H1 (cell line): ENCODE data around the gene ENO4. TPM values are rescaled to one million over a fixed set of nuclear protein-coding genes. Genes with fewer than 3 reads are reported as not detected.
A peak's percentile ranks its signal among the peaks of the same experiment; 100 is the strongest.

Experiments
- CTCF ChIA-PET: fragments of 300-600 bp; sonication (Branson Sonifier 250); formaldehyde crosslinking; loops from one replicate; lab custom pipeline; 2021; ENCODE audit not compliant: partially characterized antibody; lab: Charles Lee
- POLR2A ChIA-PET: fragments of 300-600 bp; sonication (Branson Sonifier 250); formaldehyde crosslinking; loops from one replicate; lab custom pipeline; 2021; ENCODE audit warnings: inconsistent platforms; ENCODE audit not compliant: partially characterized antibody; lab: Charles Lee
- DNase-seq, 2 experiments: peaks; one replicate each; pipeline versions ENCODE4 v3.0.0 to v3.0.0-alpha.2; 2010 to 2022; ENCODE audit warnings: low spot score in 2 of 2, low read depth in 1 of 2, mixed read lengths in 1 of 2
- FAIRE-seq: peaks from 2 replicates; lab custom pipeline; 2011; peaks lifted over from hg19 to GRCh38; lab: Jason Lieb, UNC
- H2AFZ ChIP-seq: 2 replicates; pipeline ENCODE4 v1.8.1; 2012; ENCODE audit warnings: low read length, inconsistent platforms
- H2AK5ac ChIP-seq: 2 replicates; pipeline ENCODE4 v1.6.1; 2013; ENCODE audit warnings: low read depth, low read length
- H2BK120ac ChIP-seq: replicated peaks from 2 replicates; pipeline ENCODE3; 2013; ENCODE audit warnings: low read depth, low read length, inconsistent platforms
- H2BK12ac ChIP-seq: 2 replicates; pipeline ENCODE4 v1.6.1; 2013; ENCODE audit warnings: low read depth, low read length
- H2BK15ac ChIP-seq: 2 replicates; pipeline ENCODE4 v1.6.1; 2013; ENCODE audit warnings: low read length
- H2BK20ac ChIP-seq: 2 replicates; pipeline ENCODE4 v1.6.1; 2013; ENCODE audit warnings: low read length
- H2BK5ac ChIP-seq: 2 replicates; pipeline ENCODE4 v1.6.1; 2013; ENCODE audit warnings: low read depth, low read length
- H3K14ac ChIP-seq: 2 replicates; pipeline ENCODE4 v1.6.1; 2013; ENCODE audit warnings: inconsistent platforms; ENCODE audit not compliant: insufficient read length
- H3K18ac ChIP-seq: 2 replicates; pipeline ENCODE4 v1.6.1; 2013; ENCODE audit warnings: low read length; ENCODE audit errors: extremely low read depth
- H3K23ac ChIP-seq: 2 replicates; pipeline ENCODE4 v1.6.1; 2013; ENCODE audit warnings: inconsistent platforms; ENCODE audit not compliant: insufficient read length
- H3K23me2 ChIP-seq: 2 replicates; pipeline ENCODE4 v1.6.1; 2013; ENCODE audit warnings: low read depth, low read length
- H3K27ac ChIP-seq: 2 replicates; pipeline ENCODE4 v1.6.1; 2011; ENCODE audit warnings: low read depth, low read length, inconsistent platforms
- H3K27me3 ChIP-seq, 4 experiments: replicated peaks in 1 of 4; 1 replicate in 1 of 4; 2 replicates in 3 of 4; pipeline versions ENCODE4 v1.6.1 to v1.8.1; 2011 to 2013; ENCODE audit warnings: low read length in 3 of 4, mild to moderate bottlenecking in 3 of 4, inconsistent platforms in 2 of 4, mixed read lengths in 2 of 4, moderate library complexity in 1 of 4; ENCODE audit not compliant: control insufficient read depth in 3 of 4, insufficient read depth in 3 of 4; ENCODE audit errors: extremely low read depth in 1 of 4
- H3K36me3 ChIP-seq, 4 experiments: 2 replicates each; pipeline versions ENCODE4 v1.6.1 to v1.8.1; 2011 to 2013; ENCODE audit warnings: mild to moderate bottlenecking in 4 of 4, low read length in 3 of 4, moderate library complexity in 2 of 4, control low read depth in 1 of 4, inconsistent platforms in 1 of 4; ENCODE audit not compliant: insufficient read depth in 4 of 4, control insufficient read depth in 2 of 4
- H3K4ac ChIP-seq: replicated peaks from 2 replicates; pipeline ENCODE3; 2013; ENCODE audit warnings: low read length, low read depth, mixed read lengths, inconsistent platforms; ENCODE audit not compliant: insufficient read length
- H3K4me1 ChIP-seq, 4 experiments: replicated peaks in 1 of 4; 1 replicate in 1 of 4; 2 replicates in 3 of 4; pipeline versions ENCODE4 v1.6.1 to v1.8.1; 2011 to 2013; ENCODE audit warnings: low read length in 3 of 4, inconsistent platforms in 2 of 4, mixed read lengths in 1 of 4; ENCODE audit not compliant: insufficient read depth in 4 of 4, control insufficient read depth in 3 of 4
- H3K4me2 ChIP-seq, 2 experiments: 2 replicates each; pipeline versions ENCODE4 v1.6.1 to v1.8.1; 2011 to 2013; ENCODE audit warnings: low read depth in 2 of 2, low read length in 2 of 2, control low read depth in 1 of 2, inconsistent platforms in 1 of 2, mild to moderate bottlenecking in 1 of 2; ENCODE audit not compliant: insufficient read depth in 1 of 2
- H3K4me3 ChIP-seq, 4 experiments: fragments of 200-600, 300-600 bp in 1 of 4; sonication (generic), shearing (Covaris generic), sonication (Bioruptor Twin) in 1 of 4; 2 replicates each; pipeline versions ENCODE4 v1.5.1 to v1.8.1; 2011 to 2016; ENCODE audit warnings: low read length in 4 of 4, low read depth in 3 of 4, control low read depth in 2 of 4, inconsistent platforms in 2 of 4, mild to moderate bottlenecking in 2 of 4, mixed read lengths in 1 of 4, moderate library complexity in 1 of 4; ENCODE audit not compliant: insufficient read depth in 2 of 4; ENCODE audit errors: extremely low read depth in 1 of 4
- H3K56ac ChIP-seq: replicated peaks from 2 replicates; pipeline ENCODE3; 2013; ENCODE audit warnings: low read depth, mild to moderate bottlenecking, mixed read lengths, low read length, inconsistent platforms; ENCODE audit not compliant: insufficient read length
- H3K79me1 ChIP-seq: 2 replicates; pipeline ENCODE4 v1.6.1; 2013; ENCODE audit warnings: low read depth, low read length, control low read depth
- H3K79me2 ChIP-seq, 2 experiments: 2 replicates each; pipeline versions ENCODE4 v1.6.1 to v1.8.1; 2012 to 2013; ENCODE audit warnings: low read length in 2 of 2, mild to moderate bottlenecking in 2 of 2, inconsistent platforms in 1 of 2; ENCODE audit not compliant: insufficient read depth in 2 of 2, control insufficient read depth in 1 of 2
- H3K9ac ChIP-seq, 4 experiments: replicated peaks in 1 of 4; 1 replicate in 1 of 4; 2 replicates in 3 of 4; pipeline versions ENCODE4 v1.6.1 to v1.8.1; 2011 to 2013; ENCODE audit warnings: low read depth in 3 of 4, low read length in 3 of 4, control low read depth in 2 of 4, mild to moderate bottlenecking in 2 of 4, moderate library complexity in 2 of 4, inconsistent platforms in 1 of 4; ENCODE audit errors: extremely low read depth in 1 of 4
- H3K9me3 ChIP-seq, 2 experiments: 2 replicates each; pipeline versions ENCODE4 v1.6.1 to v1.8.1; 2012 to 2013; ENCODE audit warnings: mild to moderate bottlenecking in 2 of 2, moderate library complexity in 2 of 2, control low read depth in 1 of 2, inconsistent platforms in 1 of 2, low read depth in 1 of 2, low read length in 1 of 2, mixed read lengths in 1 of 2; ENCODE audit not compliant: insufficient read depth in 2 of 2
- H4K20me1 ChIP-seq, 2 experiments: replicated peaks in 1 of 2; 2 replicates each; pipeline versions ENCODE3 to v1.8.1; 2011 to 2013; ENCODE audit warnings: inconsistent platforms in 2 of 2, low read length in 2 of 2, mild to moderate bottlenecking in 1 of 2; ENCODE audit not compliant: insufficient read depth in 2 of 2, control insufficient read depth in 1 of 2
- H4K5ac ChIP-seq: 2 replicates; pipeline ENCODE4 v1.6.1; 2013; ENCODE audit warnings: low read length, low read depth, mixed read lengths, inconsistent platforms; ENCODE audit not compliant: insufficient read length
- H4K8ac ChIP-seq: 2 replicates; pipeline ENCODE4 v1.8.0; 2013; ENCODE audit warnings: mild to moderate bottlenecking, moderate library complexity, low read length, inconsistent platforms; ENCODE audit not compliant: insufficient read depth; ENCODE audit errors: extremely low read depth
- H4K91ac ChIP-seq: replicated peaks from 2 replicates; pipeline ENCODE3; 2013; ENCODE audit warnings: low read length, mixed read lengths, inconsistent platforms; ENCODE audit not compliant: insufficient read length
- BACH1 ChIP-seq: IDR thresholded peaks from 2 replicates; pipeline ENCODE4 v1.6.1; 2012; ENCODE audit warnings: low read length, improper control_type of control experiment
- CEBPB ChIP-seq: IDR thresholded peaks from 2 replicates; pipeline ENCODE4 v1.6.1; 2012; ENCODE audit warnings: low read depth, low read length
- CHD1 ChIP-seq: IDR thresholded peaks from 2 replicates; pipeline ENCODE4 v1.6.1; 2012; ENCODE audit warnings: low read depth, low read length, improper control_type of control experiment
- HDAC6 ChIP-seq: IDR thresholded peaks from one replicate; pipeline ENCODE4 v1.7.1; 2012; ENCODE audit warnings: low read depth, mild to moderate bottlenecking, inconsistent platforms, low read length, moderate library complexity
- KDM5A ChIP-seq: fragments of 200-600 bp; IDR thresholded peaks from 2 replicates; pipeline ENCODE4 v1.7.1; 2012; ENCODE audit warnings: mild to moderate bottlenecking, low read length, inconsistent platforms, mixed read lengths
- MAFK ChIP-seq: IDR thresholded peaks from 2 replicates; pipeline ENCODE4 v1.6.1; 2012; ENCODE audit warnings: low read depth, mild to moderate bottlenecking, improper control_type of control experiment, low read length
- PHF8 ChIP-seq: fragments of 200-600 bp; sonication (generic); conservative IDR thresholded peaks from 2 replicates; pipeline ENCODE4 v1.7.1; 2012; ENCODE audit warnings: low read depth, mild to moderate bottlenecking, inconsistent platforms, low read length, moderate library complexity
- RAD21 ChIP-seq, 2 experiments: IDR thresholded peaks in 1 of 2; conservative IDR thresholded peaks in 1 of 2; 2 replicates each; pipeline ENCODE4 v1.6.1; 2011; ENCODE audit warnings: low read depth in 2 of 2, low read length in 2 of 2, improper control_type of control experiment in 1 of 2, inconsistent platforms in 1 of 2, mild to moderate bottlenecking in 1 of 2, moderate library complexity in 1 of 2
- SAP30 ChIP-seq: fragments of 300-600 bp; sonication (generic); IDR thresholded peaks from 2 replicates; pipeline ENCODE4 v1.7.1; 2012; ENCODE audit warnings: low read length, moderate library complexity, mild to moderate bottlenecking, inconsistent platforms; ENCODE audit not compliant: insufficient read depth, insufficient replicate concordance
- SRF ChIP-seq: IDR thresholded peaks from 2 replicates; pipeline ENCODE4 v1.6.1; 2011; ENCODE audit warnings: mild to moderate bottlenecking, low read depth, low read length, moderate library complexity
- SUZ12 ChIP-seq: fragments of 200-600 bp; sonication (generic); IDR thresholded peaks from 2 replicates; pipeline ENCODE4 v1.6.1; 2012; ENCODE audit warnings: mild to moderate bottlenecking, inconsistent platforms, low read length, moderate library complexity, mixed read lengths
- TCF12 ChIP-seq: IDR thresholded peaks from 2 replicates; pipeline ENCODE4 v1.6.1; 2011; ENCODE audit warnings: low read depth, mild to moderate bottlenecking, low read length
- YY1 ChIP-seq: IDR thresholded peaks from 2 replicates; pipeline ENCODE4 v1.6.1; 2011; ENCODE audit warnings: low read depth, mild to moderate bottlenecking, low read length
- WGBS, 2 experiments: shearing (Covaris generic) in 1 of 2; methylation state at CpG; one replicate each; pipeline versions ENCODE4 v1.1.6 to v1.1.7; 2013 to 2015; ENCODE audit warnings: low lambda C conversion rate in 2 of 2, mixed read lengths in 2 of 2, inconsistent platforms in 1 of 2, low coverage in 1 of 2, missing lambda C conversion rate in 1 of 2; ENCODE audit not compliant: insufficient replicate concordance in 2 of 2, insufficient coverage in 1 of 2, insufficient read length in 1 of 2; ENCODE audit errors: extremely low coverage in 1 of 2, missing lambda C conversion rate in 1 of 2; 5-methylcytosine and 5-hydroxymethylcytosine counted together
- polyA plus RNA-seq, 7 experiments: library from polyadenylated mRNA; depleted of rRNA in 3 of 7; stranded (reverse) in 5 of 7; unstranded in 2 of 7; fragments of >200 nt in 5 of 7; fragments of 200-250 nt in 2 of 7; gene quantifications; 1 replicate in 5 of 7; 2 replicates in 1 of 7; 4 replicates in 1 of 7; pipeline versions ENCODE4 v1.2.1 to v1.2.3, GENCODE V29; 2011 to 2013; ENCODE audit warnings: missing spikeins in 2 of 7, mixed read lengths in 2 of 7
- total RNA-seq: library from RNA; stranded (reverse); fragmentation: NEBNext Ultra II Directional; extraction: Animal tissue kit (Norgen Biotek cat#: 25700); gene quantifications from 2 replicates; pipeline ENCODE4 v1.2.1, GENCODE V29; 2021

ENO4 gene
- total and polyA plus RNA-seq, 2 of the 8 experiments (the other 6 are each of a cell fraction or from before 2014, with no cell fraction given): 0.77 TPM; not detected in 1

DNA sequence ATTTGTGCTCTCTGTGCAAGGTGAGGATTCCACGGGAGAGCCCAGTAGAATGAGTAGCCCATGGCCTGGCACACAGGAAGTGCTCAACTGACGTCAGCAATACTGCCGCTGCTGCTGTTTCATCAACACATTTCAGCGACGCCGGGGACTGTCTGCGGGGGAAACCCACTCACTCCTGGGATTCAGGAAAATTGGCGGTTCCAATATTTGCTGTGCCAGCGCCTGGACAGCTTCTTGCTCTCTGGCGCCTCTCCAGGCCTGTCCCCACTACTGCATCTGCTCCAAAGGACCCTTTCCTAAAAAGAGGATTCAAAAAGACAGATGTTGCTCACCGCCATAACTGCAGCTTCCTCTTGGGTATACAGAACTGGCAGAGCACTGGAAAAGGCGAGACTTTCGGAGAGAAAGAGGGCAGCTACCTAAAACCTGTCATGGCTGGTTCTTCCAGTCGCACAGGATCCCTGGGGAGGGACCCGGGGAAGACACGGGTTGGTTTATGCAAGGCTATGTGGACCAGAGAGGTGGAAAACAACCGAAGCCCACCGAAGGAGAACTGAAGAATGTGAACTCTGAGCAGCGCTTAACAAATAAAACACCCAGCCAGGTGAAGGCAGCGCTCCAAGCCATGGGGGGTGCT, 39.7 kb upstream of the ENO4 start:
- H3K27ac ChIP-seq: no peak overlapping the region
- H3K4me2 ChIP-seq: no peak overlapping the region
- H3K14ac ChIP-seq: no peak overlapping the region
- H3K9me3 ChIP-seq: no peaks in the 10 kb centered on the region
- no peaks in the 10 kb centered on the region for H3K23me2 ChIP-seq
- H3K79me1 ChIP-seq: no peaks in the 10 kb centered on the region
- H3K4ac ChIP-seq: peak overlapping the region; percentile 5
- no peak overlapping the region for H3K23ac ChIP-seq
- H4K5ac ChIP-seq: no peak overlapping the region
- ChIA-PET POLR2A (interaction anchor here (1.2 to 1.4 kb wide), 4 partner anchors 28 to 78 kb away, joined by 3 to 4 read pairs (median 3); partner anchors contain the start of gene ENO4), CTCF (interaction anchor here (0.7 to 28.3 kb wide), 27 partner anchors 9 to 391 kb away, joined by 3 to 531 read pairs (median 5); partner anchors contain the start of genes ENO4 and SHTN1)
- H2AK5ac ChIP-seq: no peak overlapping the region
- FAIRE-seq: no peak
- H3K36me3 ChIP-seq: no peaks in the 10 kb centered on the region
- no peak overlapping the region for H4K8ac ChIP-seq
- H3K4me3 ChIP-seq: no peak overlapping the region
- H3K27me3 ChIP-seq: no peaks in the 10 kb centered on the region
- H2BK12ac ChIP-seq: no peak overlapping the region
- no peak overlapping the region for H2BK5ac ChIP-seq
- WGBS, 2 experiments: 73% methylated on average over 20 of the region's 20 CpGs; no CpG with 5 or more reads in 1 of the 2 experiments
- H3K79me2 ChIP-seq: no peaks in the 10 kb centered on the region
- H3K18ac ChIP-seq: no peak overlapping the region; the same call in 1 of the 2 replicates
- H4K91ac ChIP-seq: no peak overlapping the region
- H3K4me1 ChIP-seq: peaks cover 0 to 2% (median 0%) of the 10 kb centered on the region in 4 experiments; a peak in 2 of 7 replicates
- DNase-seq: peak in 1 of 2 experiments; percentile 81
- H2BK15ac ChIP-seq: no peak overlapping the region
- H2BK120ac ChIP-seq: no peak overlapping the region
- no peak overlapping the region for H2BK20ac ChIP-seq
- no peaks in the 10 kb centered on the region for H4K20me1 ChIP-seq
- no peak overlapping the region for H3K56ac ChIP-seq
- H2AFZ ChIP-seq: 0 out of 2 replicates have a peak overlapping the region, but pooled peaks have one; percentile 47
- no peak overlapping the region for H3K9ac ChIP-seq
- TF ChIP-seq BACH1 (no peak), YY1 (peak; percentile 71), SUZ12 (no peak), TCF12 (no peak), RAD21 (IDR thresholded peaks at IDR 0.05 in 1 of 2, conservative IDR thresholded peaks at IDR 0.05 in 1 of 2; ENCODE audit: low read depth in 2 of 2, low read length in 2 of 2) (peak; percentile 34 to 48; a peak in 3 of 4 replicates), MAFK (peak; percentile 56; the same call in 1 of the 2 replicates), KDM5A (no peak), HDAC6 (no peak), CHD1 (no peak), SRF (no peak), SAP30 (no peak), CEBPB (no peak), PHF8 (no peak)
